HG03108 (cell line): Measurements from ENCODE around the gene ADGRF5.
"Not testable (repeated sequence)": the region's sequence is repeated elsewhere in the genome, so short reads cannot be mapped to it uniquely, and the experiment has no call there.

Source experiments
- ATAC-seq: cut with Tn5 transposase; IDR thresholded peaks from one replicate; pipeline ENCODE4 v1.9.1; 2021; ENCODE audit warnings: moderate library complexity; ENCODE audit not compliant: unreplicated experiment

ADGRF5 gene

GRCh38 chr6:46834257-46834916 lies 87.4 kb downstream of the ADGRF5 start:
- not testable (repeated sequence) for ATAC-seq

GRCh38 chr6:46832816-46833215 lies 88.9 kb downstream of the ADGRF5 start:
- ATAC-seq, result no peak

DNA sequence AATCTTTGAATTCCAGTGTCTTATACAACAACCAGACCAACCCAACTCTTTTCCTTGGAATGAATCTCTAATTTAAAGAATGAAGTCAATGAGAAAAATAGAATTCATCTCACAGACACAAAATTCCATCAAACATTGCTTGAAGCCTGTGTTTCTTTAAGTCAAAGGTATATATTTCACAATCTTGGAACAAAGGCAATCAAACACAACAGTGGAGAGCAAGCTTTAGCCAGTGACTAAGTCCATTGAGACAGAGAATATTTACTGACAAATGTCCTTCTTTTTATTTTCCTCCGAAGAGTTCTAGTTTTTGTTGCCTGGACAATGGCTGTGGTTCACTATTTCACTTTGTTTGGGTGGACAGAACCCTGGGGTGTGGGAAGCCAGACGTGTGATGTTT lies 92.8 kb downstream of the ADGRF5 start:
- no peak for ATAC-seq

GRCh38 chr6:46821458-46821881 lies 100.3 kb downstream of the ADGRF5 start:
- ATAC-seq, result no peak

- ATAC-seq, result no peak
Observed at GRCh38 chr6:46819561-46819960, 102.2 kb downstream of the ADGRF5 start.

DNA sequence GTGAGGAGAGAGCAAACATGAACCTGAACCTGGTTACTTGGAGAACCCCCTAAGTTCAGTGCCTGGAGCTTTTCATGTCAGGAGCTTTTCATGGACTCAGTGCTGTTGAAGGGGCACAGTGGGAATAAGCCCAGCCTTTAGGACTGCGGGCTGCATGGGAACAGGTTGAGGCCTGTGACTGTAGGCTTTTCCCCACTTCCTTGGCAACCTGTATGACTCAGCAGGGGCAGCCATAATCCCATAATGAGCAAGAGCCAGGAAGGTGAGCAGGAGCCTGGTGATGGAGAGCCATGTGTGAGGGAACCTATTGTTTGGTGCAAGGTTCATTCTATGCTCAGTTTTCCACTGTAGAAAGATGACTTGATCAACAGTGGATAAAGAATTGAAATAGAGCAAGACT lies 105.1 kb downstream of the ADGRF5 start:
- no peak for ATAC-seq

GRCh38 chr6:46815130-46815529 lies 106.6 kb downstream of the ADGRF5 start:
- ATAC-seq, result no peak

GRCh38 chr6:46808806-46809205 lies 112.9 kb downstream of the ADGRF5 start:
- ATAC-seq, result no peak
